HCT116 (cell line): ENCODE data around the gene PPP2R5C.

ENCODE experiments used
- CTCF ChIP-seq, 3 experiments: fragments of 200-600 bp in 1 of 3; sonication (generic) in 1 of 3; IDR thresholded peaks in 2 of 3; conservative IDR thresholded peaks in 1 of 3; 2 replicates each; pipeline ENCODE4 v1.5.1; 2012 to 2017; ENCODE audit warnings: low read depth in 2 of 3, low read length in 2 of 3, antibody characterized with exemption in 1 of 3, borderline replicate concordance in 1 of 3, control low read depth in 1 of 3, mild to moderate bottlenecking in 1 of 3, mixed read lengths in 1 of 3, mixed run types in 1 of 3, moderate library complexity in 1 of 3; ENCODE audit not compliant: insufficient read depth in 1 of 3
- EGR1 ChIP-seq: IDR thresholded peaks from 2 replicates; pipeline ENCODE4 v1.6.1; 2012; ENCODE audit warnings: low read depth
- EZH2 ChIP-seq: fragments of 200-600 bp; sonication (generic); IDR thresholded peaks from 2 replicates; pipeline ENCODE4 v1.6.1; 2017; ENCODE audit warnings: antibody characterized with exemption, mixed run types
- POLR2A ChIP-seq: IDR thresholded peaks from 2 replicates; pipeline ENCODE4 v1.7.0; 2011; ENCODE audit warnings: borderline replicate concordance; ENCODE audit not compliant: insufficient read depth, insufficient read length; ENCODE audit errors: extremely low read depth
- SIN3A ChIP-seq: IDR thresholded peaks from 2 replicates; pipeline ENCODE4 v1.6.1; 2012; ENCODE audit warnings: low read depth
- SRF ChIP-seq: IDR thresholded peaks from 2 replicates; pipeline ENCODE4 v1.6.1; 2012; ENCODE audit warnings: low read depth
- ZBTB33 ChIP-seq: IDR thresholded peaks from 2 replicates; pipeline ENCODE4 v1.6.1; 2011; ENCODE audit warnings: mild to moderate bottlenecking, low read length, moderate library complexity; ENCODE audit not compliant: insufficient replicate concordance; ENCODE audit errors: extremely low read depth
- TF ChIP-seq, protein P1 (sequence below): IDR thresholded peaks from 2 replicates; pipeline ENCODE4 v1.6.1; 2012; ENCODE audit warnings: low read depth

- TF ChIP-seq CTCF (IDR thresholded peaks at IDR 0.05 in 2 of 3, conservative IDR thresholded peaks at IDR 0.05 in 1 of 3; ENCODE audit: borderline replicate concordance in 1 of 3, insufficient read depth in 1 of 3, low read depth in 2 of 3, low read length in 2 of 3) (no peak), SIN3A (peak; percentile 80), EZH2 (no peak), SRF (peak; percentile 67; the same call in 1 of the 2 replicates), EGR1 (no peak), POLR2A (no peak), ZBTB33 (no peak)
- TF ChIP-seq, protein P1, sequence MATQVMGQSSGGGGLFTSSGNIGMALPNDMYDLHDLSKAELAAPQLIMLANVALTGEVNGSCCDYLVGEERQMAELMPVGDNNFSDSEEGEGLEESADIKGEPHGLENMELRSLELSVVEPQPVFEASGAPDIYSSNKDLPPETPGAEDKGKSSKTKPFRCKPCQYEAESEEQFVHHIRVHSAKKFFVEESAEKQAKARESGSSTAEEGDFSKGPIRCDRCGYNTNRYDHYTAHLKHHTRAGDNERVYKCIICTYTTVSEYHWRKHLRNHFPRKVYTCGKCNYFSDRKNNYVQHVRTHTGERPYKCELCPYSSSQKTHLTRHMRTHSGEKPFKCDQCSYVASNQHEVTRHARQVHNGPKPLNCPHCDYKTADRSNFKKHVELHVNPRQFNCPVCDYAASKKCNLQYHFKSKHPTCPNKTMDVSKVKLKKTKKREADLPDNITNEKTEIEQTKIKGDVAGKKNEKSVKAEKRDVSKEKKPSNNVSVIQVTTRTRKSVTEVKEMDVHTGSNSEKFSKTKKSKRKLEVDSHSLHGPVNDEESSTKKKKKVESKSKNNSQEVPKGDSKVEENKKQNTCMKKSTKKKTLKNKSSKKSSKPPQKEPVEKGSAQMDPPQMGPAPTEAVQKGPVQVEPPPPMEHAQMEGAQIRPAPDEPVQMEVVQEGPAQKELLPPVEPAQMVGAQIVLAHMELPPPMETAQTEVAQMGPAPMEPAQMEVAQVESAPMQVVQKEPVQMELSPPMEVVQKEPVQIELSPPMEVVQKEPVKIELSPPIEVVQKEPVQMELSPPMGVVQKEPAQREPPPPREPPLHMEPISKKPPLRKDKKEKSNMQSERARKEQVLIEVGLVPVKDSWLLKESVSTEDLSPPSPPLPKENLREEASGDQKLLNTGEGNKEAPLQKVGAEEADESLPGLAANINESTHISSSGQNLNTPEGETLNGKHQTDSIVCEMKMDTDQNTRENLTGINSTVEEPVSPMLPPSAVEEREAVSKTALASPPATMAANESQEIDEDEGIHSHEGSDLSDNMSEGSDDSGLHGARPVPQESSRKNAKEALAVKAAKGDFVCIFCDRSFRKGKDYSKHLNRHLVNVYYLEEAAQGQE = no peak
Observed at GRCh38 chr14:101972126-101972866, 210.8 kb downstream of the PPP2R5C start.
